ENCODE data around the gene XYLT1.

DNA sequence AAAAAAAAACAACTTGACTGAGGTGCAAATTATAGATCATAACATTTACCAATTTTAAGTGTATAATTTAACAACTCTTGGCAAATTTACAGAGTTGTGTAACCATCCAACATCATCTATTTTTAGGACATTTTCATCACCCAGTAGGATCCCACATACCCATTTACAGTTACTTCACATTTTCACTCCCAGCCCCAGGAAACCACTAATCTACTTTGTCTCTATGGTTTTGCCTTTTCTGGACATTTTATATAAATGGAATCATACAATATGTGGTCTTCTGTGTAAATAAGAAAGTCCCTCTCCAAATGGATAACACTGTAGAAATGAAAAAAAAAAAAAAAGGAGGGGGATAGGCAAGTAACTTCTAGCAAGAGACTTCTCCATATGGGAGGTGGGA lies 26.1 kb upstream of the XYLT1 start:
- TF ChIP-seq NFYB (IDR thresholded peaks at IDR 0.05; ENCODE audit: extremely low read depth, insufficient read length) = no peak
- TF ChIP-seq, protein P1, sequence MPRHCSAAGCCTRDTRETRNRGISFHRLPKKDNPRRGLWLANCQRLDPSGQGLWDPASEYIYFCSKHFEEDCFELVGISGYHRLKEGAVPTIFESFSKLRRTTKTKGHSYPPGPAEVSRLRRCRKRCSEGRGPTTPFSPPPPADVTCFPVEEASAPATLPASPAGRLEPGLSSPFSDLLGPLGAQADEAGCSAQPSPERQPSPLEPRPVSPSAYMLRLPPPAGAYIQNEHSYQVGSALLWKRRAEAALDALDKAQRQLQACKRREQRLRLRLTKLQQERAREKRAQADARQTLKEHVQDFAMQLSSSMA (CRISPR knock-in tag; IDR thresholded peaks at IDR 0.05) = no peak
- TF ChIP-seq KDM4B (IDR thresholded peaks at IDR 0.05; ENCODE audit: borderline replicate concordance in 2 of 2, low read depth in 1 of 2) = no peak
- TF ChIP-seq ZNF174 (CRISPR knock-in tag; IDR thresholded peaks at IDR 0.05) = no peak
- no peak for TF ChIP-seq ZNF263 (CRISPR knock-in tag; IDR thresholded peaks at IDR 0.05; ENCODE audit: borderline replicate concordance)
- TF ChIP-seq ZFX (CRISPR knock-in tag; IDR thresholded peaks at IDR 0.05) = no peak
- TF ChIP-seq EZH2 (IDR thresholded peaks at IDR 0.05; ENCODE audit: borderline replicate concordance, low read depth, low read length) = no peak
- TF ChIP-seq, protein P2, sequence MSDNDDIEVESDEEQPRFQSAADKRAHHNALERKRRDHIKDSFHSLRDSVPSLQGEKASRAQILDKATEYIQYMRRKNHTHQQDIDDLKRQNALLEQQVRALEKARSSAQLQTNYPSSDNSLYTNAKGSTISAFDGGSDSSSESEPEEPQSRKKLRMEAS (CRISPR knock-in tag; IDR thresholded peaks at IDR 0.05) = no peak
- no peak for TF ChIP-seq NR2C2 (CRISPR knock-in tag; IDR thresholded peaks at IDR 0.05)
- TF ChIP-seq NR2C2 (tag; IDR thresholded peaks at IDR 0.05) = no peak
- TF ChIP-seq IRF2 (CRISPR knock-in tag; IDR thresholded peaks at IDR 0.05) = no peak
- no peak for TF ChIP-seq L3MBTL2 (IDR thresholded peaks at IDR 0.05)

All from K562 (cell line).